ENCODE results near the gene COX6A2. TPM values are rescaled to one million over a fixed set of nuclear protein-coding genes. Genes with fewer than 3 reads are reported as not detected.

Gene COX6A2
- polyA plus RNA-seq, 3 donors from 2014 or later: 1.5 to 1.8 TPM; not detected in 1

DNA sequence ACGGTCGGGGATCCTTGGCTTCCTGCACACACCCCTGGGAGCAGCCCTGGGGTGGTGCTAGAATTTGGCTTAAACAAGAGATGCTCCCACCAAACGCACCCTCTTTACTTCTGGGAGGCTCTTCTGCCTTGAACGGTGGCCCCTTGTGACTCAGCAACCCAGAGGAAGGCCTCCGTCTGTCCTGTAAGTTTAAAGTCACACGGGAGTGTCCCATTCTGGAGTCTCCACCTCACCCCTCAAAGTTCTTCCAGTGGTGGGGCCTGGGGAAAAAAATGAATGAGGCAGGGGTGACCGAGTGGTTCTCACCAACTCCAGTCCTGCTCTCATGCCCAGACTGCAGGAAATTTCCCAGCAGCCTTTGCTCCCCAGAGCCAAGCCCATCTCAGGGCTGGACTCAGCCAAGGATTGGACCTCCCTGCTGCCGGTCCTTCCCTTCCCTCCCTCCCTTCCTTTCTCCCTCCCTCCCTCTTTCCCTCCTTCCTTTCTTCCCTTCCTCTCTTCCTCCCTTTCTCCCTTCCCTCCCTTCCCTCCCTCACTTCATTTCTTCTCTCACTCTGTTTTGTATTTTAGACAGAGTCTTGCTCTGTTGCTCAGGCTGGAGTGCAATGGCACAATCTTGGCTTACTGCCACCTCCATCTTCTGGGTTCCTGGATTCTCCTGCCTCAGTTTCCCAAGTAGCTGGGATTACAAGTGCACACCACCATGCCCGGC, 23.7 kb downstream of the COX6A2 start:
- no peak overlapping the region for H3K4me3 Mint-ChIP-seq
- H3K27ac Mint-ChIP-seq: peak overlapping the region in 1 of 6 donors; percentile 45
- peaks cover 0 to 3% (median 0%) of the 10 kb centered on the region in 3 donors for H3K36me3 Mint-ChIP-seq
- peaks cover 35 to 44% of the 10 kb centered on the region in 2 donors for H3K4me1 Mint-ChIP-seq
- H3K27me3 Mint-ChIP-seq (ENCODE audit: low read depth in 3 of 3): peaks cover 8 to 11% (median 10%) of the 10 kb centered on the region in 3 donors
- DNase-seq: no peak
- H3K9me3 Mint-ChIP-seq: peaks cover 0 to 7% (median under 1%) of the 10 kb centered on the region in 6 donors

DNA sequence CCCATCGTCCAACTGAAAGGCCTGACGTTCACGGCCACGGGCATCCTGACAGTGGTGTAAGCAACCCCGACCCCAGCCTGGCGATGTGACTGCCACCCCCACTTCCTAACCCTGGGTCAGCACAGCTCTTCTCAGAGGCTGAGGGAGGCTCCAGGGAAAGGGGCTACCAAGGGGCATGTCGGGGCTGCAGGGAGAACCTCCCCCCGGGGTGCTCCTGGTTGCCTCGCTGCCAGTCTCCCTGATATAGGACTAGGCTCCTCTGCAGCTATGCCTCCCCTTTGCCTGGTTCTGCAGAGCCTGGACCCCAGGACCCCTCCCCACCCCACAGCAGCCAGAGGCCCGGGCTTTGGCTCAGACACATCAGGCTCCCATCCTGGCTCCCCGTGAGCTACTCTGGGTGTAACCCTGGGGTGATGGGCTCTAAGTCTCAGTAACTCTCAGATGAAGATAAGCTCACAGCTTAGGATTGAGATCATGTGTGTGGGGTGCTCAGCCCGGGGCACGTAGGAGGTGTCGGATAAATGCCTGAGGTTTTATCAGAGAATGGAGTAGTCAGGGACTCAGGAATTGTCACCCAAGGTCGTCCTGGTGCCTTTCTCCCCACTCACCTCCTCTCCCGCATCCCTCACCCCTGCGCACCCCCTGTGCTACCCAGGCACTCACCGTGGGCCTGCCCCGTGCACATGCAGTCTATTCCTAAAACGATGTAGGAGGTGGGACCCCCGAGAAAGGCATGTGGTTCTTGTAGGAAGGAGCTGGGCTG, 24.4 kb downstream of the COX6A2 start:
- Mint-ChIP-seq H3K9me3 (peaks cover 0 to 9% (median under 1%) of the 10 kb centered on the region in 6 donors), H3K27ac (no peak overlapping the region), H3K27me3 (ENCODE audit: low read depth in 3 of 3) (peaks cover 10 to 13% (median 12%) of the 10 kb centered on the region in 3 donors), H3K4me1 (peaks cover 42 to 51% of the 10 kb centered on the region in 2 donors), H3K36me3 (peaks cover 0 to 3% (median 0%) of the 10 kb centered on the region in 3 donors), H3K4me3 (peak overlapping the region in 1 of 5 donors; percentile 25)
- DNase-seq: no peak

- peak overlapping the region in 3 of 6 donors; percentile 55 to 62 (median 60) for H3K27ac Mint-ChIP-seq
- H3K4me3 Mint-ChIP-seq: peak overlapping the region in 4 of 5 donors; percentile 9 to 23 (median 20)
- H3K9me3 Mint-ChIP-seq: peaks cover 0 to 9% (median under 1%) of the 10 kb centered on the region in 6 donors
- peaks cover 52 to 55% of the 10 kb centered on the region in 2 donors for H3K4me1 Mint-ChIP-seq
- H3K27me3 Mint-ChIP-seq (ENCODE audit: low read depth in 3 of 3): peaks cover 7 to 16% (median 13%) of the 10 kb centered on the region in 3 donors
- peaks cover 0 to 3% (median 0%) of the 10 kb centered on the region in 3 donors for H3K36me3 Mint-ChIP-seq
- no peak for DNase-seq
Observed at GRCh38 chr16:31402687-31403086, 25.5 kb downstream of the COX6A2 start.

GRCh38 chr16:31401436-31401835, 26.7 kb downstream of the COX6A2 start:
- H3K9me3 Mint-ChIP-seq: peaks cover 0 to 9% (median under 1%) of the 10 kb centered on the region in 6 donors
- no peak overlapping the region for H3K4me3 Mint-ChIP-seq
- peak in 1 of 3 donors; percentile 16 for DNase-seq
- H3K27me3 Mint-ChIP-seq (ENCODE audit: low read depth in 3 of 3): peaks cover 7 to 16% (median 14%) of the 10 kb centered on the region in 3 donors
- peaks cover 0 to 3% (median 0%) of the 10 kb centered on the region in 3 donors for H3K36me3 Mint-ChIP-seq
- H3K4me1 Mint-ChIP-seq: peaks cover 56% of the 10 kb centered on the region in 2 donors
- peak overlapping the region in 3 of 6 donors; percentile 22 to 45 (median 43) for H3K27ac Mint-ChIP-seq

GRCh38 chr16:31400191-31400590, 28.0 kb downstream of the COX6A2 start:
- Mint-ChIP-seq H3K36me3 (peaks cover 0 to 3% (median 0%) of the 10 kb centered on the region in 3 donors), H3K4me3 (peak overlapping the region; percentile 65 to 90 (median 84)), H3K27me3 (ENCODE audit: low read depth in 3 of 3) (peaks cover 7 to 17% (median 16%) of the 10 kb centered on the region in 3 donors), H3K27ac (peak overlapping the region; percentile 26 to 93 (median 84)), H3K4me1 (peaks cover 62 to 65% of the 10 kb centered on the region in 2 donors), H3K9me3 (peaks cover 0 to 9% (median under 1%) of the 10 kb centered on the region in 6 donors)
- DNase-seq: peak; percentile 87 to 88 (median 88)

DNA sequence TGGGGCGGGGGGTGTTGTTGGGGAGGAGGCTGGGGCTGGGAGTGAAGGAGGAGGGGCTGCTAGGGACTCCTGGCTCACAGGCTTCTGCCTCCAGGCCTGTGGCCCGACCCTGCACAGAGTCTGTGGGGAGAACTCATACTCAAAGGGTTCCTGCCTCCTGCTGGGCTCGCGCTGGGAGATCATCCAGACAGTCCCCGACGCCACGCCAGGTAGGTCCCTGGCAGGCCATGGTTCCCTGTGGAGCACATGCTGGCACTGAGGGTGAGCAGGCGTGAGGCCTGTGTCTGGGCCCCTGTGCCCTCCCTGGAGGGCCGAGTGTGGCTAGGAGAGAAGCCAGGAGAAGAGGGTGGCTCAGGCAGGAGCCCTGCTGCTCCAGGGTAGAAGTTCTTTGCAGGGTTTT, 30.5 kb downstream of the COX6A2 start:
- Mint-ChIP-seq H3K9me3 (peaks cover 0 to 9% (median under 1%) of the 10 kb centered on the region in 6 donors), H3K4me1 (peaks cover 56 to 58% of the 10 kb centered on the region in 2 donors), H3K27me3 (ENCODE audit: low read depth in 3 of 3) (peaks cover 7 to 16% (median 14%) of the 10 kb centered on the region in 3 donors), H3K4me3 (peak overlapping the region in 4 of 5 donors; percentile 18 to 68 (median 46)), H3K36me3 (peaks cover 0 to 3% (median 0%) of the 10 kb centered on the region in 3 donors), H3K27ac (no peak overlapping the region)
- DNase-seq: no peak

- no peak overlapping the region for H3K27ac Mint-ChIP-seq
- peaks cover 0 to 9% (median under 1%) of the 10 kb centered on the region in 6 donors for H3K9me3 Mint-ChIP-seq
- DNase-seq: no peak
- peaks cover 50 to 53% of the 10 kb centered on the region in 2 donors for H3K4me1 Mint-ChIP-seq
- peaks cover 7 to 16% (median 14%) of the 10 kb centered on the region in 3 donors for H3K27me3 Mint-ChIP-seq (ENCODE audit: low read depth in 3 of 3)
- peak overlapping the region in 2 of 5 donors; percentile 13 to 24 for H3K4me3 Mint-ChIP-seq
- peaks cover 0 to 3% (median 0%) of the 10 kb centered on the region in 3 donors for H3K36me3 Mint-ChIP-seq
Observed at GRCh38 chr16:31397096-31397660, 31.0 kb downstream of the COX6A2 start.

GRCh38 chr16:31395647-31396046, 32.5 kb downstream of the COX6A2 start:
- no peak for DNase-seq
- H3K4me3 Mint-ChIP-seq: peak overlapping the region in 2 of 5 donors; percentile 24 to 39
- H3K9me3 Mint-ChIP-seq: peaks cover 0 to 9% (median under 1%) of the 10 kb centered on the region in 6 donors
- H3K4me1 Mint-ChIP-seq: peaks cover 38% of the 10 kb centered on the region in 2 donors
- no peak overlapping the region for H3K27ac Mint-ChIP-seq
- H3K36me3 Mint-ChIP-seq: peaks cover 0 to 3% (median 3%) of the 10 kb centered on the region in 3 donors
- H3K27me3 Mint-ChIP-seq (ENCODE audit: low read depth in 3 of 3): peaks cover 7 to 18% (median 14%) of the 10 kb centered on the region in 3 donors

DNA sequence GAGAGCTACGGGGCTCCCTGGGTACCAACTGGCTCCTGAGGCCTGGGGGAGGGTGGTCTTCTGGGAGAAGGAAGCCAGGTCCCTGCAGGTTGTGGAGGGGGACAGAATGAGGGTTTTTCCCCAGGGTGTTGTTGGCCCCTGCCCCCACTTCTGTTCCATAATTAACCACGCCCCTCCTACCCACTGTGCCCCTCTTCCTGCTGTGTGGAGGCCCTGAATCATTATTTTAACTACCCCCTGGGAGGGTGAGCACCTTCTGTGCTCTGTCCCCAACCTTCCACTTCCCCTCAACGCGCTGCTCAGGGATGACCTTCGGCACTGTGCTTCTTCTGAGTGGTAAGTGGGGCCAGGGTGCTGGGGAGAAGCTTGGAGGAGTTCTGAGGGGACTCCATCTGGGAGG, 35.1 kb downstream of the COX6A2 start, which contains the start of gene ITGAD:
TSS of gene ITGAD (plus strand) at position 280 of the 400 bp plus-strand sequence. CDS start at position 306, 26 bp downstream.
- DNase-seq: no peak
- H3K4me1 Mint-ChIP-seq: peaks cover 13 to 14% of the 10 kb centered on the region in 2 donors
- H3K9me3 Mint-ChIP-seq: no peaks in the 10 kb centered on the region
- H3K27ac Mint-ChIP-seq: no peak within 1 kb of the TSS
- peaks cover 2 to 5% (median 3%) of the 10 kb centered on the region in 3 donors for H3K27me3 Mint-ChIP-seq (ENCODE audit: low read depth in 3 of 3)
- peaks cover 0 to 7% (median 0%) of the 10 kb centered on the region in 3 donors for H3K36me3 Mint-ChIP-seq
- H3K4me3 Mint-ChIP-seq: peak within 1 kb of the TSS in 1 of 5 donors; percentile 6

- Mint-ChIP-seq H3K4me3 (peak overlapping the region in 1 of 5 donors; percentile 33), H3K27me3 (ENCODE audit: low read depth in 3 of 3) (peaks cover 1 to 4% (median 2%) of the 10 kb centered on the region in 3 donors), H3K36me3 (peaks cover 0 to 7% (median 0%) of the 10 kb centered on the region in 3 donors), H3K4me1 (peaks cover 13 to 23% of the 10 kb centered on the region in 2 donors), H3K27ac (no peak overlapping the region), H3K9me3 (no peaks in the 10 kb centered on the region)
- no peak for DNase-seq
Observed at GRCh38 chr16:31390504-31391041, 37.6 kb downstream of the COX6A2 start.

GRCh38 chr16:31388535-31388934, 39.6 kb downstream of the COX6A2 start:
- H3K9me3 Mint-ChIP-seq: no peaks in the 10 kb centered on the region
- no peak overlapping the region for H3K4me3 Mint-ChIP-seq
- H3K4me1 Mint-ChIP-seq: peaks cover 11 to 29% of the 10 kb centered on the region in 2 donors
- peaks cover 0 to 7% (median 0%) of the 10 kb centered on the region in 3 donors for H3K36me3 Mint-ChIP-seq
- peaks cover 1 to 2% (median 2%) of the 10 kb centered on the region in 3 donors for H3K27me3 Mint-ChIP-seq (ENCODE audit: low read depth in 3 of 3)
- DNase-seq: no peak
- no peak overlapping the region for H3K27ac Mint-ChIP-seq

GRCh38 chr16:31386157-31386984, 41.8 kb downstream of the COX6A2 start:
- Mint-ChIP-seq H3K36me3 (peaks cover 6 to 15% (median 13%) of the 10 kb centered on the region in 3 donors), H3K4me3 (peak overlapping the region in 1 of 5 donors; percentile 19), H3K9me3 (no peaks in the 10 kb centered on the region), H3K27me3 (ENCODE audit: low read depth in 3 of 3) (peaks cover 1 to 4% (median 2%) of the 10 kb centered on the region in 3 donors), H3K4me1 (peaks cover 26 to 49% of the 10 kb centered on the region in 2 donors), H3K27ac (peak overlapping the region in 4 of 6 donors; percentile 11 to 69 (median 18))
- peak; percentile 58 to 65 (median 65) for DNase-seq

All from immature natural killer cell (primary cell).